GM12872 (cell line): Measurements from ENCODE around the gene NR1H4.

Experiments
- CTCF ChIP-seq: IDR thresholded peaks from 3 replicates; pipeline ENCODE4 v1.5.1; 2011; ENCODE audit warnings: low read depth, mild to moderate bottlenecking, low read length, moderate library complexity; ENCODE audit not compliant: insufficient read depth

NR1H4 gene

GRCh38 chr12:100584256-100584655 is 110.6 kb downstream of the NR1H4 start:
- no peak for TF ChIP-seq CTCF

- no peak for TF ChIP-seq CTCF
Measured at GRCh38 chr12:100591979-100592378, 118.3 kb downstream of the NR1H4 start.

- no peak for TF ChIP-seq CTCF
Measured at GRCh38 chr12:100593490-100593889, 119.8 kb downstream of the NR1H4 start.

- no peak for TF ChIP-seq CTCF
Measured at GRCh38 chr12:100601626-100602025, 128.0 kb downstream of the NR1H4 start.

GRCh38 chr12:100608776-100609175 is 135.1 kb downstream of the NR1H4 start:
- TF ChIP-seq CTCF = no peak

GRCh38 chr12:100610666-100611430 is 137.2 kb downstream of the NR1H4 start:
- TF ChIP-seq CTCF = no peak

- TF ChIP-seq CTCF = no peak
Measured at GRCh38 chr12:100612606-100613005, 138.9 kb downstream of the NR1H4 start.
